ENCODE data around the gene FCHO2. TPM values are rescaled to one million over a fixed set of nuclear protein-coding genes. Genes with fewer than 3 reads are reported as not detected.

Gene FCHO2
- total and polyA plus RNA-seq, 10 of the 15 experiments (the other 5 are each of a cell fraction or from before 2014, with no cell fraction given) = 0.05 to 1.4 (median 0.18) TPM

- no peak for DNase-seq (ENCODE audit: low read depth, low spot score)
- in situ Hi-C loops (cut with MboI) = no loop called here
- Histone ChIP-seq H3K27me3 (replicated peaks in 1 of 2; ENCODE audit: control insufficient read depth in 2 of 2, insufficient read depth in 2 of 2, low read length in 1 of 2) (peaks cover 9% of the 10 kb centered on the region in 2 experiments), H3K4me3 (no peak overlapping the region), H3K36me3 (ENCODE audit: control insufficient read depth in 2 of 2, insufficient read depth in 2 of 2, low read length in 1 of 2) (no peaks in the 10 kb centered on the region), H4K20me1 (ENCODE audit: control insufficient read depth, insufficient read depth) (no peaks in the 10 kb centered on the region), H3K4me1 (ENCODE audit: control insufficient read depth, insufficient read depth, low read length) (no peaks in the 10 kb centered on the region), H3K9me3 (replicated peaks; ENCODE audit: control insufficient read depth, insufficient read depth, low read length) (no peaks in the 10 kb centered on the region), H3K79me2 (ENCODE audit: control insufficient read depth, insufficient read depth, low read length) (no peaks in the 10 kb centered on the region), H3K4me2 (ENCODE audit: control insufficient read depth, insufficient read depth) (no peak overlapping the region), H3K27ac (ENCODE audit: control insufficient read depth, insufficient read depth) (no peak overlapping the region), H2AFZ (ENCODE audit: control insufficient read depth, low read depth, low read length) (no peak overlapping the region), H3K9ac (ENCODE audit: control insufficient read depth, insufficient read depth, low read length) (no peak overlapping the region)
- ATAC-seq = no peak
- no peak for TF ChIP-seq HDAC6 (IDR thresholded peaks at IDR 0.05; ENCODE audit: unreplicated experiment)
- TF ChIP-seq JUNB (IDR thresholded peaks at IDR 0.05) = no peak
- TF ChIP-seq SPI1 (IDR thresholded peaks at IDR 0.05; ENCODE audit: borderline replicate concordance, insufficient read depth, low read depth, low read length) = no peak
- no peak for TF ChIP-seq MXI1 (IDR thresholded peaks at IDR 0.05; ENCODE audit: low read depth, low read length)
- no peak for TF ChIP-seq RB1 (IDR thresholded peaks at IDR 0.05; ENCODE audit: borderline replicate concordance)
- TF ChIP-seq IKZF2 (IDR thresholded peaks at IDR 0.05) = no peak
- no peak for TF ChIP-seq BCL3 (IDR thresholded peaks at IDR 0.05; ENCODE audit: borderline replicate concordance, insufficient read depth, low read depth, low read length, poor library complexity, severe bottlenecking)
- FAIRE-seq = no peak
- ChIA-PET SMC1A (ENCODE audit: uncharacterized antibody, unreplicated experiment) (no interaction called here), CTCF (interaction anchor here (0.6 kb wide), 1 partner anchor 1666 kb away, joined by 3 read pairs; no protein-coding TSS in a partner anchor), RAD21 (ENCODE audit: unreplicated experiment) (no interaction called here), POLR2A (no interaction called here)
- BruUV-seq (replicated peaks) = no TSS peak
- intact Hi-C loops (cut with micrococcal nuclease; ENCODE audit: unreplicated experiment) = no loop called here
- WGBS (ENCODE audit: insufficient coverage, insufficient replicate concordance, low lambda C conversion rate, missing lambda C conversion rate) = 62% methylated on average over 5 of the region's 5 CpGs
These were observed 162.6 kb downstream of the FCHO2 start for GRCh38 chr5:73118391-73118973.

Measured in GM12878 (cell line).